ENCODE results near the gene ABHD17B.

DNA sequence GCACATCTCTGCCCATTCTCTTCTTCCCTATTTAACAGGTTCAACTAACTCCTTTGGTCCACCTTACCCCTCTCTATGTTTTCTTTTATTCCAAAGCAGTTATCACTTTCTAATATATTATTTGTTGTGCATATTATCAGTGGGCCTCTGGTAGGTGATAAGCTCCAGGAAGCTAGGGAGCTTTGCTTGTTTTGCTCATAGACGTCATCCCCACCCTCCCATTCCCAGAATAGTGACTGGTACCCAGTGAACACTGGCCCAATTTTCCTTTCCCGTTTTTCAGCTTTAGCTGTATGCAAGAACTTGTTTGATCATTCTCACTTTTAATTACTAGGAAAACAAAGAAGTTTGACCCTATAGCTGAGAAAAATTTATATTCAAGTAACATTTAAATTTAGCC, 6.9 kb downstream of the ABHD17B start:
- TF ChIP-seq, protein P1, sequence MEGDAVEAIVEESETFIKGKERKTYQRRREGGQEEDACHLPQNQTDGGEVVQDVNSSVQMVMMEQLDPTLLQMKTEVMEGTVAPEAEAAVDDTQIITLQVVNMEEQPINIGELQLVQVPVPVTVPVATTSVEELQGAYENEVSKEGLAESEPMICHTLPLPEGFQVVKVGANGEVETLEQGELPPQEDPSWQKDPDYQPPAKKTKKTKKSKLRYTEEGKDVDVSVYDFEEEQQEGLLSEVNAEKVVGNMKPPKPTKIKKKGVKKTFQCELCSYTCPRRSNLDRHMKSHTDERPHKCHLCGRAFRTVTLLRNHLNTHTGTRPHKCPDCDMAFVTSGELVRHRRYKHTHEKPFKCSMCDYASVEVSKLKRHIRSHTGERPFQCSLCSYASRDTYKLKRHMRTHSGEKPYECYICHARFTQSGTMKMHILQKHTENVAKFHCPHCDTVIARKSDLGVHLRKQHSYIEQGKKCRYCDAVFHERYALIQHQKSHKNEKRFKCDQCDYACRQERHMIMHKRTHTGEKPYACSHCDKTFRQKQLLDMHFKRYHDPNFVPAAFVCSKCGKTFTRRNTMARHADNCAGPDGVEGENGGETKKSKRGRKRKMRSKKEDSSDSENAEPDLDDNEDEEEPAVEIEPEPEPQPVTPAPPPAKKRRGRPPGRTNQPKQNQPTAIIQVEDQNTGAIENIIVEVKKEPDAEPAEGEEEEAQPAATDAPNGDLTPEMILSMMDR (IDR thresholded peaks at IDR 0.05; ENCODE audit: low read depth, low read length, missing input control), result no peak
- no peak for TF ChIP-seq YY1 (IDR thresholded peaks at IDR 0.05)
- TF ChIP-seq JUND (IDR thresholded peaks at IDR 0.05), result no peak
